Mesothelial cell of epicardium (in vitro differentiated cells): ENCODE measurements around the gene DSCAM. TPM values are rescaled to one million over a fixed set of nuclear protein-coding genes. Genes with fewer than 3 reads are reported as not detected.

ENCODE experiments used
- DNase-seq, 2 experiments: peaks; one replicate each; pipeline ENCODE4 v3.0.0; 2021; ENCODE audit warnings: low spot score in 2 of 2; ENCODE audit not compliant: unreplicated experiment in 2 of 2
- H3K27ac Mint-ChIP-seq: 2 replicates; pipeline ENCODE4 v1.8.0; 2021; ENCODE audit warnings: mixed read lengths
- H3K27me3 Mint-ChIP-seq: 2 replicates; pipeline ENCODE4 v1.8.0; 2021; ENCODE audit warnings: low read depth, mixed read lengths
- H3K36me3 Mint-ChIP-seq: 2 replicates; pipeline ENCODE4 v1.8.0; 2021; ENCODE audit warnings: mixed read lengths
- H3K4me1 Mint-ChIP-seq: 2 replicates; pipeline ENCODE4 v1.8.0; 2021; ENCODE audit warnings: mixed read lengths
- H3K4me3 Mint-ChIP-seq: 2 replicates; pipeline ENCODE4 v1.8.0; 2021; ENCODE audit warnings: mild to moderate bottlenecking, moderate library complexity, mixed read lengths
- H3K9me3 Mint-ChIP-seq: 2 replicates; pipeline ENCODE4 v1.8.0; 2021; ENCODE audit warnings: mixed read lengths
- total RNA-seq: library from RNA; stranded (reverse); gene quantifications from 3 replicates; pipeline ENCODE4 v1.2.1, GENCODE V29; 2021
- TF ChIP-seq, protein P1 (sequence below): fragments of 200-600 bp; sonication (generic); IDR thresholded peaks from one replicate; pipeline ENCODE4 v1.5.0; 2021; ENCODE audit warnings: antibody characterized with exemption; ENCODE audit not compliant: unreplicated experiment

The DSCAM gene
- total RNA-seq, 1 donor from 2014 or later = not detected

DNA sequence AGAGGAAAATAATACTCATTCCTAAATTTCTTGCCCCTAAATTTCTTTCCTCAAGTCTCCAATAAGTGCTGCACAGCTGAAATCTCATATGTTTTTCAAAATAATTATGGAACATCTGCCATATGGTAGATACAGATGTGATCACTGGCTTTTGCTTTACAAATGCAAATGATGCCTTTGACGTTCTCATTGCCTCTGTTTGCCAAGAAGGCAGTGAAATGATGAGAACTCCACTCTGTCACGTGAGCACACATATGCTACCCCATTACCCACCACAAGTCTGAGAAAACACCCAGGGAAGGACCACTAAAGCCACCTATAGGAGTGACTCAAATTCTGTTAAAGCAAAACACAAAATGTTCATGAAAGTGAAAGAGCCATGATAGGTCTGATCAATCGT lies 43.9 kb downstream of the DSCAM start:
- TF ChIP-seq, protein P1, sequence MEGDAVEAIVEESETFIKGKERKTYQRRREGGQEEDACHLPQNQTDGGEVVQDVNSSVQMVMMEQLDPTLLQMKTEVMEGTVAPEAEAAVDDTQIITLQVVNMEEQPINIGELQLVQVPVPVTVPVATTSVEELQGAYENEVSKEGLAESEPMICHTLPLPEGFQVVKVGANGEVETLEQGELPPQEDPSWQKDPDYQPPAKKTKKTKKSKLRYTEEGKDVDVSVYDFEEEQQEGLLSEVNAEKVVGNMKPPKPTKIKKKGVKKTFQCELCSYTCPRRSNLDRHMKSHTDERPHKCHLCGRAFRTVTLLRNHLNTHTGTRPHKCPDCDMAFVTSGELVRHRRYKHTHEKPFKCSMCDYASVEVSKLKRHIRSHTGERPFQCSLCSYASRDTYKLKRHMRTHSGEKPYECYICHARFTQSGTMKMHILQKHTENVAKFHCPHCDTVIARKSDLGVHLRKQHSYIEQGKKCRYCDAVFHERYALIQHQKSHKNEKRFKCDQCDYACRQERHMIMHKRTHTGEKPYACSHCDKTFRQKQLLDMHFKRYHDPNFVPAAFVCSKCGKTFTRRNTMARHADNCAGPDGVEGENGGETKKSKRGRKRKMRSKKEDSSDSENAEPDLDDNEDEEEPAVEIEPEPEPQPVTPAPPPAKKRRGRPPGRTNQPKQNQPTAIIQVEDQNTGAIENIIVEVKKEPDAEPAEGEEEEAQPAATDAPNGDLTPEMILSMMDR = no peak
- no peak overlapping the region for H3K4me3 Mint-ChIP-seq
- peaks cover 48% of the 10 kb centered on the region for H3K9me3 Mint-ChIP-seq

DNA sequence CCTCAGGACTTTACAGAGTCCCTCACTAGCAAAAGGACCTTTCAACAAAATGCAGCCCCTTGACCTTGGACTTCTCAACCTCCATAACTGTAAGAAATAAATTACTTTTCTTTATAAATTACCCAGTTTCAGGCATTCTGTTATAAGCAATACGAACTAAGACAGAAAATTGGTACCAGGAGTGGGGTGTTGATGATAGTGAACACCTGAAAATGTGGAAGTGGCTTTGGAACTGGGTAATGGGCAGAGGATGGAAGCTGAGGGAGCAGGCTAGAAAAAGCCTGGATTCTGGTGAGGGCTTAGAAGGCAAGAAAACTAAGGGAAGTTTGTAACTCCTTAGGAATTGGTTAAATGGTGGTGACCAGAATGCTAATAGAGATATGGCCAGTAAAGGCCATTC lies 46.8 kb downstream of the DSCAM start:
- H3K9me3 Mint-ChIP-seq = peaks cover 50% of the 10 kb centered on the region
- no peak overlapping the region for H3K27ac Mint-ChIP-seq
- no peaks in the 10 kb centered on the region for H3K27me3 Mint-ChIP-seq
- peaks cover 1% of the 10 kb centered on the region for H3K36me3 Mint-ChIP-seq
- TF ChIP-seq, protein P1 = no peak
- H3K4me3 Mint-ChIP-seq = no peak overlapping the region
- H3K4me1 Mint-ChIP-seq = no peaks in the 10 kb centered on the region
- DNase-seq = no peak

More for the DNA sequence above, 43.9 kb downstream of the DSCAM start:
- no peaks in the 10 kb centered on the region for H3K4me1 Mint-ChIP-seq
- H3K27ac Mint-ChIP-seq = no peak overlapping the region
- no peaks in the 10 kb centered on the region for H3K27me3 Mint-ChIP-seq
- H3K36me3 Mint-ChIP-seq = peaks cover 1% of the 10 kb centered on the region
- no peak for DNase-seq

DNA sequence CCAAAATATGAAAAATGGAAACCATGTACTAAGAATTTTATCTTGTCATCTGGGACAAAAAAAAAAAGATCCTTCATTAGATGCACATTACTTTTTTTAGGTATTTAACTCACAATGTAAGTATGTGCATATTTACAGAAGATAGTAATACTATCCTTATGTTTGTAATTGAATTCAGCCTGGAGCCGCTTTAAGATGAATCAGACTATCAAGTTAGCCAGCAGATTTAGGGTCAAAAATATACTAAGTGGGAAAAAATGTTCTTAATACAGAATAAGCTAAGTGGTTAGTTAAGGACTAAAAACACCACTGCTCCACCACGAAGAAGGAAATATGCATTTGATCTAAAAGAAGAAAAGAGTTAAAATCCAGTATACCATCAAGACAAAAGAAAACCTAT lies 49.1 kb downstream of the DSCAM start:
- peaks cover 1% of the 10 kb centered on the region for H3K36me3 Mint-ChIP-seq
- H3K4me1 Mint-ChIP-seq = no peaks in the 10 kb centered on the region
- no peaks in the 10 kb centered on the region for H3K27me3 Mint-ChIP-seq
- DNase-seq = no peak
- TF ChIP-seq, protein P1 = no peak
- H3K4me3 Mint-ChIP-seq = no peak overlapping the region
- H3K9me3 Mint-ChIP-seq = peaks cover 43% of the 10 kb centered on the region
- no peak overlapping the region for H3K27ac Mint-ChIP-seq

- peaks cover 39% of the 10 kb centered on the region for H3K9me3 Mint-ChIP-seq
- no peak overlapping the region for H3K4me3 Mint-ChIP-seq
- no peak for DNase-seq
- TF ChIP-seq, protein P1 = no peak
- H3K4me1 Mint-ChIP-seq = no peaks in the 10 kb centered on the region
- H3K36me3 Mint-ChIP-seq = peaks cover 1% of the 10 kb centered on the region
- H3K27ac Mint-ChIP-seq = no peak overlapping the region
- no peaks in the 10 kb centered on the region for H3K27me3 Mint-ChIP-seq
These were observed 49.5 kb downstream of the DSCAM start for GRCh38 chr21:40797410-40797809.

DNA sequence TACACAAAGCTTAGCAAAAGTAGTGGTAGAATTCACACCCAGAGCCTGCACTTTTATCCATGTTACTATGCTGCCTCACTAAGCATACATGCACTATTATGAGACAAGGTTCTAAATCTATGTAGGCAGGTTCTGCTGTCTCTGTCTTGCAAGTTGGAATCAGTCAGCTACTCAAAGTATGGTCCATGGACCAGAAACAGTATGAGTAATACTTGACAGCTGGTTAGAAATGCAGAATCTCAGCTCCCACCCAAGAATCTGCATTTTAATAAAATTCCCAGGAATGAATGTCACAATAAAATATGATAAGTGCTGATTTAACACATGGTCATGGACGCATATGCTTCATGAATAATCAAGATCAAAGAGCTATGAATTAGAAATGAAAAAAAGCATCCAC lies 50.5 kb downstream of the DSCAM start:
- no peak overlapping the region for H3K4me3 Mint-ChIP-seq

More for the DNA sequence above, 50.5 kb downstream of the DSCAM start:
- H3K36me3 Mint-ChIP-seq = peaks cover 1% of the 10 kb centered on the region
- H3K27ac Mint-ChIP-seq = no peak overlapping the region
- TF ChIP-seq, protein P1 = no peak
- no peaks in the 10 kb centered on the region for H3K4me1 Mint-ChIP-seq
- peaks cover 36% of the 10 kb centered on the region for H3K9me3 Mint-ChIP-seq
- no peak for DNase-seq
- no peaks in the 10 kb centered on the region for H3K27me3 Mint-ChIP-seq
